ENCODE data around the gene CRYM.
"Not testable (repeated sequence)": the region's sequence is repeated elsewhere in the genome, so short reads cannot be mapped to it uniquely, and the experiment has no call there.

The CRYM gene

DNA sequence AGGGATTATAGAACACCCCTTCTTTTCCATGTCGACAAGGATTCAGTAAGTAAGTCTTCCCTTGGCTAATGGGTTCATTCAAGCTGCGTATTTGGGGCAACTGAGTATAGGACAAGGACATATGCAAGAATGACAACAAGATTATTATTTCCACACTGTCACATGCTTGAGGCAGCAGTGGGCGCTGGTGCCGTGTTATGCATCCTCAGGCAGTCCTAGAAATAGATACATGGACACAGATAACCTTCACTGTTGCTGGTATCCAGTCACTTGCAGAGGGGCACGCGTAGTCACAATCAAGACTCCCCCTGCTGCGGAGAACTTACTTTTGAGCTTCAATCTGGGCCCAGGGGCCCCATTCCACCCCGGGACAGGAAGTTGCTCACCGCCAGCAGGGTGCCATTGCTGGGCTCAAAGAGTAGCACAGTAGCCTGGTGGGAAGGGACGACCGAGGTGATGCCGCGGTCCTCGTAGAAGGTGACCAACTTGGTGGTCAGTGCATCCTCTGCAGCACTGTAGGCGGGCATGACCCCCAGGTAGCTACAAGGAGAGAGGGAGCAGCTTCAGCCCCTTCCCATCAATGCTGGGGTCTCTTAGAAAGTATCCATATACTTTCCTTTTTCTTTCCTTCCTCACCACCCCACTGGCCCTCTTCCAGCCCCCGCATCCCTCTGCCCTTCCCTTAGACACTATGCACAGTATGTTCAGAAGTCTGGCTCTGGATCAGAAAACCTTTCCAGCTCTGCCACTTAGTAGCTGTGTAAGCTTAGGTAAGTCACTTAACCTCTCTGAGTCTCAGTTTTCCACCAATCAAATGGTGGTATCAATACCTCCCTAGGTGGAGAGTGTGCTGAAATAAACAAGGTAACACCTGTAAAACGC lies 804 bp downstream of the CRYM start:
- no peak for DNase-seq (ENCODE audit: low read depth)

DNA sequence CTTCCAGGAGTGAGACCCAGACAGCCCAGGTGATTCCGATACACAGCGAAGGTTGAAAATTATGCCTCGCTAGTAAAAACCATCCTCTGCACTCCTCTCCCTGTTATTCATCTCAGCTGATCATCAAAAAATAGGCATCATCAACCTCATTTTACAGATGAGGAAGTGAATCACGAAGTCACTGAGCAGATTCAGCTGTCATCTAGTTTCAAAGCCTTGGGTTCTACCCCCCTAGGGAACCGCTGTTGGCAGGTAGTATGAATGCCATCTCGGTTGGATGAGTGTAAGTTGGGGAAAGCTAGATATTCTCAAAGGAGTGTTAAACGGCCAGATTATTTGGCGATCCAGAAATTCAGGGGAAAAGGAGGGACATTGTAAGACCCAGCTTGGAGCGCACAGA lies 2.0 kb downstream of the CRYM start:
- no peak for DNase-seq (ENCODE audit: low read depth)

DNA sequence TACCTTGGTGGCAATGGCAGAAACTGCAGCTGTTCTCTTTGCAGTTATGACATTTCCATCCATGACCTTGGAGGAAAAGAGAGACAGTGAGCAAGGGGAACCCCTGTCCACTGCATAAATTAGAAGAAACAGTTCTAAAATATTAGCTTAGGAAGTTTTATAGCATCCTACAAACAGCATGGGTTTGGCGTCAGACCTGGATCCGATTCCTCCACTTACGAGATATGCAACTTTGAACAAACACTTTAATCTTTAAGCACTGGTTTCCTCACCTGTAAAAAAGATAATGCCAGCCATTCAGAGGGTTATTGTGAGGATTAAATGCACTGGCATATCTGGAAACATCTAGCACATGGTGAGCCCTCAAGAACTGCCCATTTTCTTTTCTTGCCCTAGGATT lies 2.6 kb downstream of the CRYM start:
- no peak for DNase-seq (ENCODE audit: low read depth)

DNA sequence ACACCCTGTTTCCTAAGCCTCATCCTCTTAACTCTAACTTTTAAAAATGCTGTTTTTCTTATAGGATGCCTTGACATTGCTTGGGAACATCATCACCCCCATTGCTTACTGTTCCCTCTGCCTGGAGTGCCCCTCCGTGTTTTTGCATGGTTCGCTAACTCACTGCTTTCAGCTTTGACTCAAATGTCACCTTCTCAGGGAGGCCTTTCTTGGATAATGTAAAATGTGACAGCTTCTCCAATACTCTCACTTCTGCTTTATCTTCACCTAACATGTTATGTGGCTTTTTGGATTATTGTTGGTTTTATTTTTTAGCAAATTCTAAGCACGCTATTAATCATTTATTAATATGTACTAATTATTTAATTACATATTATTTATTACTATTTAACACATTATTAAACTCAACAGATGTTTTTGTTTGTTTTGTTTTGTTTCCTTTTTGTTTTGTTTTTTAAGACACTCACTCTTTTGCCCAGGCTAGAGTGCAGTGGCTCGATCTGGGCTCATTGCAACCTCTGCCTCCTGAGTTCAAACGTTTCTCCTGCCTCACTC lies 3.8 kb downstream of the CRYM start:
- no peak for DNase-seq (ENCODE audit: low read depth)

DNA sequence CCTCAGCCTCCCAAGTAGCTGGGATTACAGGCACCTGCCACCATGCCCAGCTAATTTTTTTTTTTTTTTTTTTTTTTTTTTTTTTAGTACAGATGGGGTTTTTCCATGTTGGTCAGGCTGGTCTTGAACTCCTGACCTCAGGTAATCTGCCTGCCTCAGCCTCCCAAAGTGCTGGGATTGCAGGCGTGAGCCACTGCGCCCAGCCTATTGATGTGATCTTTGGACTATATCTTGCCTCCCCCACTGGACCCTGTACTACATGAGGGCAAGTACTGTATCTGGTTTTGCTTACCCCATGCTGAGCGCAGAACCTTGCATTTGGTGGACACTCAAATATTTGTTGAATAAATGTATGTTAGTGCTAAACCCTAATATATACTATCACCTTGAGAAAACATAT lies 5.3 kb downstream of the CRYM start:
- not testable (repeated sequence) for DNase-seq (ENCODE audit: low read depth)

DNA sequence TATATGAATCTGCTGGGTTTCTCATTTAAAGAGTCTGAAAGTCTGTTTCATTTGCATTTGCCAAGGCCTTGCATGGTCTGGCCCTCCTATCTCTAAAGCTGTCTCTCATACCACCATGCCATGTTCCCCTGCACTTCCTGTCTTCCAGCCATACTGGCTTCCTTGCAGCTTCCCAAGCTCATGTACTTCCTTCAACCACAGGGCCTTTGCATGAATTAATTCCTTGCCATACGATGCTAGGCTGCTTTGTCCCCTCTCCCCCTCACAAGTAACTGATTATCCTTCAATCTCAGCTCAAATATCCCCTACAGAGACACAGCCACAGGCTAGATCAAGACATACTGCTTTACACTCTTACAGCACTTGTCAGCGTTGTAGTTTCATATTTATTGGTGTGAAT lies 5.8 kb downstream of the CRYM start:
- DNase-seq (ENCODE audit: low read depth): no peak

DNA sequence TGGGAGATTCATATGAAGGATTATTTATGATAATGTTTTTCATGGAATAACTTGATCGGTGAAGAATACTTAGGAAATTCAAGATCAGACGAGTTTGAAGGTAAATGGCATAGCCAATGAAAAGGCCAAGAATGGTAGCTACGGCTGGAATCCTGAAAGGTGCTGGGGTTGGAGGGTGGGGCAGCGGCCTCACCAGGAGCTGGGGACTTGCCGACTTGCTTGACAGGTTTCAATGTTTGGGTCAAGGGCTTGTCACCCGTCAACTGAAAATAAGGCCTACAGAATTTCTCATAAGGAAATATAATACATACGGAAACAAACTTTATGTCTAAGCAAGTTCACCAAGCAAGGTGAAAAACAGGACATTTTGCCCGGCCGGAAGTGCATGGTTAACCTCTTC lies 9.9 kb downstream of the CRYM start:
- DNase-seq (ENCODE audit: low read depth): no peak

DNA sequence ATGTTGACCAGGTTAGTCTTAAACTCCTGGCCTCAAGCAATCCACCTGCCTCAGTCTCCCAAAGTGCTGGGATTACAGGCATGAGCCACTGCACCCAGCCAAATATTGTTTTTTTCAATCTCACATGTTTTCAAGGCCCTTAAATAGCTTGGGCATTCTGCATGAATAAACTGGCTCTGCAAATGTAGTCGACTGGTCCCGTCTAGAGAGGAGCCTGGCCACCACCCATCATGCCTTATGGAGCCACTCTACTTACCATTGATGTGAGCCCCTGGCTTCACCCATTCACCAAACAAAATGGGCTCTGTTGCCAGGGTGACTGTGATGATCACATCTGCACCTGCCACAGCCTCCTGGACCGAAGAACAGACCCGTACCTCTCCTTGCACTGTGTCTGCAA lies 10.8 kb downstream of the CRYM start:
- no peak for DNase-seq (ENCODE audit: low read depth)

DNA sequence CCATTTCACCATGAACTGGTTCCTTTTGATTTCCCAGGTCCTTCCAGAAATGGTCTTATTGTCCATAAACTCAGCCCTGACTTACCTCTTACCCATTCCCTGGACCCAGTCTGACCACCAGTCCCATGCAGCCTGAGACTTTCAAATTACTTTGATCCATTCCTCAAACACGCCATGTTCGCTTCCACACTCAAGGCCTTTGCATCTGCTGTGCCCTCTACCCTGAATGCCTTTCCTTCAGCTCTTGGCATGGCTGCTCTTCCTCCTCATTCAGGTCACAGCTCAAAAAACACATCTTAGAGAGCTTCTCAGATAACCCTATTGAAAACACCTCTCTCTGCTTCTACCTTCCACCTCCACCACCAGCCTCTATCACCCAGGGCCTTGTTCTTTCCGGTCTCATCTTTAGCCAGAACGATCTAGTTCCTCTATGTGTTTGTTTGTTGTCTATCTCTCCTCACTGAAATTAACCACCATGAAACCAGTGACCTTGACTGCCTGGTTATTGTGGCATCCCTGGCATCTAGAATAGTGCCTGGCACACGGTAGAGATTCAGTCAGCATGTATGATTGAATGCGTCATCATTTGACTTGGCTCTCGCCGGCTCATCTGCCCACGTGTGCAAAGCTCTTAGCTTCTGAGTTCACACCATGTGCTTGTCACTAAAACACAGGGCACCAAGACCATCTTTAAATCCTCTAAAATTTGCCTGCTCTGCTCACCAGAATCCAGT lies 12.8 kb downstream of the CRYM start:
- DNase-seq (ENCODE audit: low read depth): no peak

DNA sequence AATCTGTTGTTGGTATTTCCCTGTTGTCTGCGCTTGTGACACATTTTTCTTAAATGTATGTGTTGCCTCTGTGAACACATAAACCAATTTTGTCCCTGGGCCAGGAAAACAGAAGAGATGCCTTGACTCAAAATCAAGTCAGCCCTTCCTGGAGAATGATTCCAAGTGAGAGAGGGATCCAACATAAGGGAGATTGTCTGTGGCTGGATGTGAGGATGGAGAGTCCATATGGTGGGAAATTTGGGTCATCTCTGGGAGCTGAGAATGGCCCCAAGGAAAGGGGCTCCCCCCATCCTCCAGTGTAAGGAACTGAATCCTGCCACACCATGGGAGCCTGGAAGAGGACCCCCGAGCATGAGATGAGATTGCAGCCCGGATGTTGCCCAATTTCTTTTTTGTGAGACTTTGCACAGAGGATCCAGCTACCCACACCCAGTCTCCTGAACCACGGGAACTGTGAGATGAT lies 13.5 kb downstream of the CRYM start:
- DNase-seq (ENCODE audit: low read depth): no peak

DNA sequence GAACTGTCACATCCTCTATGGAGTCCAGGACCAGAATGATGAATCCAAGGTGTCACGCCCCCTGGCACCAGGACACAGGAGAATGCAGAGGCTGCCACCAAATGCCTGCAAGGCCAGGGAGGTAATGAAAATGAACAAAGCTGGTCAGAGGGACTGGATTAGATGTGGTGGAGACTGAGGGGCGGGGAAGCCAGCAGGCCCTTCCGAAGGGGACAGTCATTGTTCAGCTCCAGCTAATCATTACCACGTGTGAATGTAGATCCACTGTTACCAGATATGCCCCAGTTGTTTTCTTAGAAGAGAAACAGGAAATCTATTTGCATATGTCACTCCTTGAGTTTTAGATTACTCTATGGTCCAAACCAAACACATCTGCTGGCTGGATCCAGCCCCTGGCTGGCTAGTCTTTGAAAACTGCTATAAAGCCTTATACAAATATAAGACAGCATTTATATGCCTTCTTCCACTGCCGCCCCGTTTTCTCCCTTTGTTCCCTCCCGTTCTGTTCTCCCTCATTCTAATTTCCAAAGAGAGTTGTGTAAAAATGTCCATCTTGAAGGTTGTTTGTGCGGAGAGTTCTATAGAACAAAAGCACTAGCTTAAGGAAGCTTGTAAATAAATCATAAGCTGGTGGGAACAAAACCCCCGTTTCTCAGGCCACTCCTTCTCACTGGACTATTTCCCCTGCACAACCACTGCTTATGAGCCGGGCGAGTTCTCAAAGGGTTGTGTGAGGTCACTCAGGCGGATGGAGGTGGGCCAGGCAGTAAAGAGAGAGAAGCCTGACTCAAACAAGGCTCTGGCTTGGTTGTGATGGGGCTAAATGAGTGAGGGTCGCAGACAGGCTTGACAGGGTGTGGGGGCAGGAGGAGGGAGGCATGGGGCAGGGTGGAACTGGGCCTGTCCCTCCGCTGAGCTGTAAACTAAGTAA lies 14.2 kb downstream of the CRYM start:
- no peak for DNase-seq (ENCODE audit: low read depth)

DNA sequence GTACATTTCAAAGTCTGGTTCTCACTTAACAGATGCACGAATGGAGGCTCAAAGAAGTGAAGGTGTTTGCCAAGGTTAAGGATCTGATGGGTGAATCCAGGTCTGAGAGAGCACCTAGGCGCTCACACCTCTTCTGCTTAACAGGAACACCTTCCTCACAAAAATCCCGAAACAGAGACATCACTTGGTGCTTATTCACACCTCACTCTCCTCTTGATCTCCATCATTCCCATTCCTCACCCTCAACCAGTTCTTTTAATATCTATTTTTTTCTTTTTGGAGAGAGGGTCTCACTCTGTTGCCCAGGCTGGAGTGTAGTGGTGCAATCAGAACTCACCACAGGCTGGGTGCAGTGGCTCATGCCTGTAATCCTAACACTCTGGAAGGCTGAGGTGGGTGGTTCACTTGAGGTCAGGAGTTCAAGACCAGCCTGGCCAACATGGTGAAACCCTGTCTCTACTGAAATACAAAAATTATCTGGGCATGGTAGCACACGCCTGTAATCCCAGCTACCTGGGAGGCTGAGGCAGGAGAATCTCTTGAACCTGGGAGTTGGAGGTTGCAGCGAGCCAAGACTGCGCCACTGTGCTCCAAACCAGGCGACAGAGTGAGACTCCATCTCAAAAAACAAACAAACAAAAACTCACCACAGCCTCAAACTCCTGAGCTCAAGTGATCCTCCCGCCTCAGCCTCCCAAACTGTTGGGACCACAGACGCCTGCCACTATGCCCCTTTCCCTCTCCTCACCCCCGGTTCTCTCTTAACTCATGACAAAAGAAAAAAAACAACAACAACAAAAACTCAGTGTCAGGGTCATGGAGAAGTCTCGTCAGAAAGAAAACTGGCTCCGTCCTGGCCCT lies 15.1 kb downstream of the CRYM start:
- DNase-seq (ENCODE audit: low read depth): no peak

DNA sequence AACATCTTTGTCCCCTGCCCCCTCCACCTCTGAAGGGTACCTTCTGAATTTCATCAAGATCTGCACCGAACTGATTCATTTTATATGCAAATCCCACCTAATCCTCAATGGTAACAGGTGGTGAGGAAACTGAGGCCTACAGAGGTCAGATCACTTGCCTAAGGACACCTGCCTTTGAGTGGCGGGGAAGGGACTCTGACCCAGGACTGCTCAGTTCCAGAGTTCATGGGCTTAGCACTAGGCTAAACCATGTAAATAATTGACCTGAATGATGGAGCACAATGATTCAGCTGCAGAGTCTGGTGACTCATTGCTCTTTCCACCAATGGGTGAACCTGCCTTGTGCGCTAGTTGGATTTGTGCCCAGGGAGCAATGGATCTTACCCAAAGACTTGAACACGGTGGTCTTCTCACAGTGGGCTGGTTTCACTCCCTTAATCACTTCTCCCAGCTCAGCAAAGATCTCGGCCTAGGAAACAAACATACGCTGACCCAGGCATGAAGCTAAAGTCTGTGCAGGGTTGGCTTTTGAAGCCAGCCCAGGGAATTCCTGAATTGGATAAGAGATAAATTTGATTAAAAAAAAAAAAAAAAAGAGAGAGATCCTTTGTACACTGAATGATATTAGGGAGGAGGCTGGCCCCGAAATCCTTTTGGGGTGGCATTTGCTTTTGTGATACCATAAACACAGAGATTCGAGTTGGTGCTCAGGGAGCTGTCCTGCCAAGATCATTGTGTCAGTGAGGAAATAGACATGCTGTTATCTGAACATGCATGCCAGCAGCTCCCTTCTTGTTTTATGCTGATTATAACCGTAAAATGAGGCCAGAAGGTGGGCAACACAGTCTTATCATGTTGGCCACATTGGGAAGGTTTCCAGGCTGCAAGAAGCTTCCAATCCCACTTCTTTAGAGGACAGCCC lies 17.0 kb downstream of the CRYM start:
- peak; percentile 90 for DNase-seq (ENCODE audit: low read depth)

DNA sequence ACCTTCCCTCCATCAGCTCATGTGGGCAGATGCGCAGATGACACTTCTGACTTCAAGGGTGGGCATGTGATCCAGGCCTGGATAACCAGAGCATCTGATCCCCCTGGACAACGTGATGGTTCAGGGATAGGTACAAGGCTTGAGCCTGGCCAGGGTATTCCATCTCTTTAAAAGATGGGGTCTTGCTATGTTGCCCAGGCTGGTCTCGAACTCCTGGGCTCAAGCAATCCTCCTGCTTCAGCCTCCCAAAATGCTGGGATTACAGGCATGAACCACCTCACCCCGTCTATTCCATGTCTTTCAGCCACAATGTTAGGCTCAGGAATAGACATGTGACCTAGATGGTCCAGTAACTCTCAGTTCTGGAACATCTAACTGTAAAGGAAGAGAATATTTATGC lies 20.8 kb downstream of the CRYM start:
- no peak for DNase-seq (ENCODE audit: low read depth)

DNA sequence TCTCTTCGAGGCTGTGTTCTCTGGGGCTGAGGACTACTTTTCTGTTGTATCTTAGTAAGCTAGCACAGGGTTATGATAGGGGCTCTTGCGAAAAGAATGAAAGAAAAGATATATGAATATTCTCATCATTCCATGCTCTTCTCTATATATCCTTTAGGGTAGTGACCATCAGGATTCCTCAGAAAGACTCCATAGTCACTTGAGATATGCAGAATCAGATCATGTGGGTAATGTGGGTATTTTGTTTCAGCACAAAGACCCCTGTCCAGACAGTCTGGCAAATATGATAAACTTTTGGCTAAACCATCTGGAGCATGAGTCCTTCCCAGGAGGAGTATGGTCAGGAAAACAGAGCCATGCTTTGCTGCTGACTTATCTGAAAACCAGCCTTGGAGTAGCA lies 21.5 kb downstream of the CRYM start:
- DNase-seq (ENCODE audit: low read depth): no peak

DNA sequence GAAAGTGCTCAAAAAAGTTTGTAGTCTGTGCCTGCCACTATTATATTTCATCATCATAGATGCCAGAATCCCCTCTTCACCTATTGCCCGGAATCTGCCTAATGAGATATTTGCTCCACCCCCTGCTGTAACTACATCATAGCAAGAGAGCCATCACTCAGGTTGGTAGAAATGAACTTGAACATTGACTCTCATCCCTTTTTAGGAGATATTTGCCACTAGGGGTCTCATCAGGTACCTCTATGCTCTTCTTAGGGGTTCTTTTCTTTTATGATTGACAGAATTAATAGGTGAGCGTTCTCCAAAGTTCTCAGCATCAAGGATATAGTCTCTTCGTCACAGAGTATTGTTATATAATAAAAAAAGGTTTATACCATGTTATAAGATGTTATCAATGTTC lies 24.6 kb downstream of the CRYM start:
- DNase-seq (ENCODE audit: low read depth): no peak

DNA sequence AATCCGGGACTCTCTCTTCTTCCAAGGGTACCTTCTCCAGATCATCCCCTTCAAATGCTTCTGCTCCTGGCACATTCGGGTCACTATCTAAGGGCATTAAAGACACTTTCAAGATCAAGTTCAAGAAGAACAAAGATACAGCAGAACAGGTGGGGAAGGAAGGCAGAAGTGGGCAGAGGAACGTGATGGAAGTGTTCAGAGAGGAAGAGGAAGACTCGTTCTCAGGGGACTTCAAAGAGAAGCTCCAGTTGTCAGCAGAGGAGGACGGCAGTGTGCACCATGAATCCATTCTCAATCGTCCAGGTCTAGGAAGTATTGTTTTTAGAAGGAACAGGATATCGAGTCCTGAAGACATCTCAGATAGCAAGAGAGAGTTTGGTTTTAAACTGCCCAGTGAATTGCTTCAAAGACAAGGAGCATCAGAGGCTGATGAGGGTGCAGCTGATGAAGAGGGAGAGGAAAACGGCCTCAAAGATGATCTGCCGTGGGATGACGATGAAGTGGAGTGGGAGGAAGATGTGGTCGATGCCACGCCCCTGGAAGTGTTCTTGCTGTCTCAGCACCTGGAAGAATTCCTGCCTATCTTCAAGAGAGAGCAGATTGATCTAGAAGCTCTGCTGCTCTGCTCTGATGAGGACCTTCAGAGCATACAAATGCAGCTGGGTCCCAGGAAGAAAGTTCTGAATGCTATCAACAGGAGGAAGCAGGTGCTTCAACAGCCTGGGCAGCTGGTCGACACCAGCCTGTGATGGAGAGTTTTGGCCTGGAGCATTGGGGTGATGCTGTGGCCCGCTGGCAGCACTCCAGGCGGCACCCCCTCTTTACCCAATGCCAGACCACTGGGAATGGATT lies 27.8 kb downstream of the CRYM start:
- no peak for DNase-seq (ENCODE audit: low read depth)

DNA sequence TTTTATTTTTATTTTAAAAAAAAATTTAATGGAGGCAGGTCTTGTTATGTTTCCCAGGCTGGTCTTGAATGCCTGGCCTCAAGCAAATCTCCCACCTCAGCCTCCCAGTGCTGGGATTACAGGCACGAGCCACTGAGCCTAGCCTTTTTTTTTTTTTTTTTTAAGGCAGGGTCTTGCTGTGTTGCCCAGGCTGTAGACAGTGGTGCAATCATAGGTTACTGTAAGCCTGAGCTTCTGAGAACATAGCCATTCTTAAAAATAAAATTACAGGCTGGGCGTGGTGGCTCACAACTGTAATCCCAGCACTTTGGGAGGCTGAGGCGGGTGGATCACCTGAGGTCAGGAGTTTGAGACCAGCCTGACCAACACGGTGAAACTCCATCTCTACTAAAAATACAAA lies 29.9 kb downstream of the CRYM start:
- DNase-seq (ENCODE audit: low read depth): not testable (repeated sequence)

Data from CMK (cell line).